Duodenal mucosa (tissue), 2 donors: ENCODE measurements around the gene SCARB2.

Experiments used
- H3K27ac ChIP-seq: one replicate; pipeline ENCODE4 v1.7.0; 2013; ENCODE audit warnings: low read depth, low read length
- H3K27me3 ChIP-seq, 2 donors: one replicate each; pipeline ENCODE4 v1.7.0; 2013; ENCODE audit warnings: low read length in 2 of 2, control low read depth in 1 of 2; ENCODE audit not compliant: insufficient read depth in 2 of 2, control insufficient read depth in 1 of 2
- H3K36me3 ChIP-seq, 2 donors: one replicate each; pipeline ENCODE4 v1.7.0; 2013; ENCODE audit warnings: low read length in 2 of 2, control low read depth in 1 of 2; ENCODE audit not compliant: insufficient read depth in 2 of 2, control insufficient read depth in 1 of 2
- H3K4me1 ChIP-seq, 2 donors: one replicate each; pipeline ENCODE4 v1.7.0; 2013; ENCODE audit warnings: low read length in 2 of 2, control low read depth in 1 of 2; ENCODE audit not compliant: insufficient read depth in 2 of 2, control insufficient read depth in 1 of 2
- H3K4me3 ChIP-seq, 2 donors: one replicate each; pipeline ENCODE4 v1.7.0; 2013; ENCODE audit warnings: low read length in 2 of 2, low read depth in 1 of 2
- H3K9ac ChIP-seq, 2 donors: one replicate each; pipeline ENCODE4 v1.7.0; 2013; ENCODE audit warnings: low read length in 2 of 2, low read depth in 1 of 2
- H3K9me3 ChIP-seq, 2 donors: one replicate each; pipeline ENCODE4 v1.7.0; 2013; ENCODE audit warnings: low read length in 2 of 2, control low read depth in 1 of 2; ENCODE audit not compliant: control insufficient read depth in 1 of 2

The SCARB2 gene

DNA sequence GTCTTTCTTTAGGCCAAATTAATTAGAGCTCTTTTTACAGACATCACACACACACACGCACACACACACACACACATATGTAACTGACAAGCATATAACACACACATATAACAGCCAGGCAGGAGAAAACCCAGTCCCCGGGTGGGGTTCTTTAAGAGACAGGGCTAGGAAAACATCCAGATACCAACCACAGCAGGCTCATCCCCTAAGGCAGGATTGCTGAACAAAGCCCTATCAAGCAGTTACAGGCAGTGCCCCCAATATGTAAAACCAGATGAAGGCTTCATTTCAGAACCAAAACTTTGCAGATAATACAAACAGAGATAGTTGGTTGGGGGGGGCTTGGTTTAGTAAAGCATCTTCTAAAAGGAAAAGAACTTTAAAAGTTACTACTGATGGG, 19.9 kb upstream of the SCARB2 start:
- peaks cover 0 to 1% of the 10 kb centered on the region in 2 donors for H3K9me3 ChIP-seq
- H3K27ac ChIP-seq, result no peak overlapping the region
- no peaks in the 10 kb centered on the region for H3K36me3 ChIP-seq
- no peak overlapping the region for H3K4me3 ChIP-seq
- peaks cover 3 to 10% of the 10 kb centered on the region in 2 donors for H3K4me1 ChIP-seq
- H3K27me3 ChIP-seq, result no peaks in the 10 kb centered on the region
- H3K9ac ChIP-seq, result no peak overlapping the region

DNA sequence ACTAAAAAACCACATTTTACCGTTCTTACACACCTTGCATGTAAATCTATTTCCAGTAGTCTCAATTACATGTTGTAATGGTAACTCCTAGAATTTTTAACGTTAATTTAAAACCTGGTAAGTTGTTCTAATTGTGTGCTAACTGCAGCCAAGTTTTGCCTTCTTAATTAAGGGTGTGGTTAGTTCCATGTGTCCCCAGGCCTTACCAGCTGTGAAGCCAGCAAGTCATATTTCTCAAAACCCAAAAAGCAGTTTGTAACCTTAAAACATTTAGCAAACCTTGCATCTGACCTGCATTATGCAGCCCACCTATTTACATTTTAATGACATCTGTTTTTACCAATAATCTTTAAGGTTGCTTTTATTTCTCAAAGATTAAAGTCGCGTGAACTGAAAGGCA, 19.5 kb upstream of the SCARB2 start:
- no peak overlapping the region for H3K9ac ChIP-seq

DNA sequence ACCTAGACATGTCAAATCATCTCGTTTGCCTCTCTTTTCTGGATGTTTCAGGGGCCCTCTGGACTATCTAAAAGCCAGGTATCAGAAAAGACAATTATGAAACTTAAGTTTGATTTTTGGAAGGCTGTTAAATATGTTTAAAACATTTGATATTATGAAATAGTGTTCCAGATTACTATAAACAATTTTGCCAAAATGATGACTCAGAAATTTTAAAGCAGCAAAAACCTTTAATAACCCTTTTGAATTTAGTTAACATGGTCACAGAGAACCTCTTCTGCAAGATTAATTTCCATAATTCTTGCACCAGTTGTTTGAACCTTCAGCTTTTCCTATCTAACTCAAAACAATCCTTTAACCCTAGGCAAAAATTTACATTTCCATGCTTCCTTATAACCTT, 19.1 kb upstream of the SCARB2 start:
- Histone ChIP-seq H3K9me3 (peaks cover 0 to 2% of the 10 kb centered on the region in 2 donors), H3K4me1 (peaks cover 3 to 10% of the 10 kb centered on the region in 2 donors), H3K4me3 (no peak overlapping the region), H3K27ac (no peak overlapping the region), H3K9ac (no peak overlapping the region), H3K36me3 (no peaks in the 10 kb centered on the region), H3K27me3 (no peaks in the 10 kb centered on the region)

More for the DNA sequence above, 19.5 kb upstream of the SCARB2 start:
- Histone ChIP-seq H3K4me1 (peaks cover 3 to 10% of the 10 kb centered on the region in 2 donors), H3K9me3 (peaks cover 0 to 2% of the 10 kb centered on the region in 2 donors), H3K27me3 (no peaks in the 10 kb centered on the region), H3K27ac (no peak overlapping the region), H3K4me3 (no peak overlapping the region), H3K36me3 (no peaks in the 10 kb centered on the region)

DNA sequence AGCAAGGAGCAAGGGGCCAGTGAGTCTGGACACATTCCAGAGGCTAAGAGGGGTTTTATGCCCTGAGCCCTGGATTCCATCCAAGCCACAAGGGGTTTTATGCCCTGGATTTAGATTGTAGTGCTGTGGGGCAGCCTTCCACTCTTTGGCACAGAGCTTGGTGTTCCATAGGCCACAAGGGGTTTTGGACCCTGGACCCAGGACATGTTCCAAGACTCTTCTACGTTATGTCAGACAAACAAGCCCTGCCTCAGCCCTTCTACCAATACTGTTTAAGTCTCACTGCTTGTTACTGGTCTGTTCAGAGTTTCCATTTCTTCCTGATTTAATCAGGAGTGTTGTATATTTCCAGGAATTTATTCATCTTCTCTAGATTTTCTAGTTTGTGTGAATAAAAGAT, 12.8 kb upstream of the SCARB2 start:
- Histone ChIP-seq H3K27ac (no peak overlapping the region), H3K9me3 (peaks cover 0 to 2% of the 10 kb centered on the region in 2 donors), H3K9ac (no peak overlapping the region), H3K36me3 (no peaks in the 10 kb centered on the region), H3K4me1 (peaks cover 0 to 3% of the 10 kb centered on the region in 2 donors), H3K27me3 (no peaks in the 10 kb centered on the region), H3K4me3 (no peak overlapping the region)

DNA sequence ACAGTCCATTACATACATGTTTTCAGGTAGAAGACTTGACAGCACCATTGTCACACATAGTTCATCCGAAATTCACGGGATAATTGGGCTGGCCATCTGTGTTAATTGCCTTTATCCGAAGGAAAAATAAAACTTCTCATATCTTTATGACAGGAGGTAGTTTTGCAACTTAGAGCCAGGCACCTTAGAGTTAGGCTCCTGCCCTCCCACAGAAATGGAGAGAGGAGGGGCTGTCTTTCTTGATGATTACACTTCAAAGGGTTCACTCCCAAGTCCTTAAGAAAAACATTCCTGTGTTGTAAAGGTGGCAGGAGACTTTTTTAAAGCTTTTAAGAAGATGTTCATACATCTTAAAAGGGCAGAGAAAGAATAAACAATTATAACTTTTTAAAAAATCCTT, 10.5 kb upstream of the SCARB2 start:
- Histone ChIP-seq H3K4me3 (no peak overlapping the region), H3K27ac (no peak overlapping the region), H3K4me1 (peaks cover 6 to 8% of the 10 kb centered on the region in 2 donors), H3K9ac (no peak overlapping the region), H3K27me3 (no peaks in the 10 kb centered on the region), H3K36me3 (no peaks in the 10 kb centered on the region), H3K9me3 (peaks cover 0 to 2% of the 10 kb centered on the region in 2 donors)

DNA sequence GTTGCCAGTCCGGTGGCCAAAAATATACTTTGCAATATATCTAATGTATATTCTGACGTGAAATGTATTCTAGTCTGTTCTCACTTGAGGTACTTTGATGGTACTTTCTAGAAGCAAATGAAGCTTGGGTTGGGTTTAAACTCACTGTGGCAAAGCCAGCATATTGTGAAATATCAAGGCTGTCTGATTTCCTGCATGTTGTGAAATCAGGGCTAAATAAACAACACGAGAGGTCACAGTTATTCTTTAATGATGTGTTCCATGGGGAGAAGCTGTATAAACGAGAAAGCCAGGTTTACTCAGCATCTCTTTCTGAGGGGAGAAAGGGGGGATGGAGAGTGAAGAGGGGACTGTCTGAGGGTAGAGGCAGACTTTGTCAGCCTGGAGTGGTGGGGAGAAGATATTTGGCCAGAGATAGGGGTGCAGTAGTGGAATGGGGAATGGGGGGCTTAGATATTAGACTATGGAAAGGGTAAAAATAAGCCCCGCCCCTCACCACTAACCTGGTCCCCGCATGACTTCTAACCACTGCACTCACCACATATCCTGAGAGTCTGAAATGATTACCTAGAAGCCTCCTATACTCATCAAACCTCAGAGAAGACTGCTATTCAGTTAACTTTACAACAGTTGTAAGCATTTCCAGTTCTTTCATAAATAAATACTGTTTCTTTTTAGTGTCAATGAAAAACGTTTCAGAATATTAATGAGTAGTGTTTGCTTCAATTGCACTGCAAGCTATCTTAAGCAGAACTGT, 5.9 kb upstream of the SCARB2 start:
- H3K4me3 ChIP-seq, result no peak overlapping the region
- no peaks in the 10 kb centered on the region for H3K27me3 ChIP-seq
- H3K9ac ChIP-seq, result no peak overlapping the region
- H3K36me3 ChIP-seq, result no peaks in the 10 kb centered on the region
- H3K27ac ChIP-seq, result no peak overlapping the region
- peaks cover 42 to 45% of the 10 kb centered on the region in 2 donors for H3K4me1 ChIP-seq
- H3K9me3 ChIP-seq, result no peaks in the 10 kb centered on the region

DNA sequence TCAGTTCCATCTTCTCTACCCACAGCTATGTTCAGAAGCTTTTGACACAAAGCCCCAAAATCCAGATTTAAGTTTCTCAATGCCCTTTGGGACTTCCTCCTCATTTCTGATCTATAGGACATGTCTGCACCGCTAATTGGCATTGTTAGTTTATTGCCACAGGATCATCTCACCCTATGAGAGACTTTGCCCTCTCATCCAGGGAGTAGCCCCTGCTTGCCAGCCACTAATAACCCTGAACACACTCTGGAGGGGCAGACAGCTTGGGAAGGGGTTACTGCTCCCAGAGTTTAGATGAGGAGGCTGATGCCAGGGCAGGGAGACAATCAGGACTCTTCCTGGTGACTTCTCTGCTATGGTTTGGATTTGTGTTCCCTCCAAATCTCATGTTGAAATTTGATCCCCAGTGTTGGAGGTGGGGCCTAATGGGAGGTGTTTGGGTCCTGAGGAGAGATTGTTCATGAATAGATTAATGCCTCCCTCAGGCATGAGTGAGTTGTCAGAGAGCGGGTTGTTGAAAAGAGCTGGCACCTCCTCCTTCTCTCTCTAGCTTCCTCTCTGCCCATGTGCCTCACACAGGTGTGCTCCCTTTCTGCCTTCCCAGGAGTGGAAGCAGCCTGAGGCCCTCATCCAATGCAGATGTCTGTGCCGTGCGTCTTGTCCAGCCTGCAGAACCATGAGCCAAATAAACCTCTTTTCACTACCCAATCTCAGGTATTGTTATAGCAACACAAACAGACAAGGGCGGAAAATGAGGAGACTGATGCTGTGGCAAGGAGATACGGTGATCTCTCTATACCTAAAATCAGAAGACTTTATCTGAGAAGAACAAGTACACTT, 3.6 kb upstream of the SCARB2 start:
- Histone ChIP-seq H3K9ac (no peak overlapping the region), H3K4me1 (peaks cover 47 to 55% of the 10 kb centered on the region in 2 donors)

DNA sequence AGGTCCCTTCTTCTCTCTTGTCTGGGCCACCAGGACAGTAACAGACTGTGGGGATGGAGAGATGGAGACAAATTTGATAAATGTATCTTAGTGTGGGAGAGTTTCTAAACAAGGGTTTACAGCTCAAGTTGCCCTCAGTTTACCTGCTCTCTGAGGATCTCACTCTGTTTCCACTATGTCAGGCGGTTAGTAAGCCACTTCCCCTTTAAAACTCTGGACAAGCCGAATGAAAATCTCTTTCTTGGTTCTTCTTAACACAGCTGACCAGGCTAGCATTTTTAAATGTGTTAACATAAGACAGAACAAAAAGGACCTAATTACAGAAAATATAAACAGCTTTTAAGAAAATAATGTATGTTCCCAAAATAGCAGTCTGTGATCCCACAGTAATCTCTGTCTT, 2.9 kb upstream of the SCARB2 start:
- H3K9me3 ChIP-seq, result no peaks in the 10 kb centered on the region
- H3K4me1 ChIP-seq, result peaks cover 54 to 62% of the 10 kb centered on the region in 2 donors
- H3K36me3 ChIP-seq, result no peaks in the 10 kb centered on the region
- H3K4me3 ChIP-seq, result no peak overlapping the region
- H3K27me3 ChIP-seq, result no peaks in the 10 kb centered on the region
- H3K27ac ChIP-seq, result no peak overlapping the region
- no peak overlapping the region for H3K9ac ChIP-seq

More for the DNA sequence above, 3.6 kb upstream of the SCARB2 start:
- Histone ChIP-seq H3K36me3 (no peaks in the 10 kb centered on the region), H3K27me3 (no peaks in the 10 kb centered on the region), H3K4me3 (no peak overlapping the region), H3K9me3 (no peaks in the 10 kb centered on the region), H3K27ac (no peak overlapping the region)

DNA sequence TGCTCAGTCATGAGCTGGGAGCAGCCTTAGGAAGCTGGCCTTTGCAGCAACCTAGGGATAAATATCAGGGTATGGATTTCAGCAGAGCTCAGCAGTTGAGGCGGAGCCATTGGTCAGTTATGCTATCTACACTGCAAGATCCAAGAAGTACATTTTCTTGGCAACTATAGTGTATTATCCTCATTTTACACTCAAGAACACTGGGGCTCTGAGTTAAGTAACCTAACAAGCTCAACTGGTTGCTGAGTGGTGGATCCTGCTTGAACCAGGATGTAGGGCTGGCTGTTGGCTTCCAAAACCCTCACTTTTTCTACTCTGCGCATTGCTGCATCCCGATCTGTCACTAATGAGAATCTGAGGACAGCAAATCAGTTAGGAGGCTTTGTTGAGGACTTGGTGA, 1.5 kb upstream of the SCARB2 start:
- H3K27me3 ChIP-seq, result no peaks in the 10 kb centered on the region
- H3K4me3 ChIP-seq, result peak overlapping the region in 1 of 2 donors; percentile 90
- no peaks in the 10 kb centered on the region for H3K9me3 ChIP-seq
- H3K4me1 ChIP-seq, result peaks cover 69 to 74% of the 10 kb centered on the region in 2 donors
- H3K27ac ChIP-seq, result no peak overlapping the region
- H3K36me3 ChIP-seq, result no peaks in the 10 kb centered on the region
- H3K9ac ChIP-seq, result no peak overlapping the region

DNA sequence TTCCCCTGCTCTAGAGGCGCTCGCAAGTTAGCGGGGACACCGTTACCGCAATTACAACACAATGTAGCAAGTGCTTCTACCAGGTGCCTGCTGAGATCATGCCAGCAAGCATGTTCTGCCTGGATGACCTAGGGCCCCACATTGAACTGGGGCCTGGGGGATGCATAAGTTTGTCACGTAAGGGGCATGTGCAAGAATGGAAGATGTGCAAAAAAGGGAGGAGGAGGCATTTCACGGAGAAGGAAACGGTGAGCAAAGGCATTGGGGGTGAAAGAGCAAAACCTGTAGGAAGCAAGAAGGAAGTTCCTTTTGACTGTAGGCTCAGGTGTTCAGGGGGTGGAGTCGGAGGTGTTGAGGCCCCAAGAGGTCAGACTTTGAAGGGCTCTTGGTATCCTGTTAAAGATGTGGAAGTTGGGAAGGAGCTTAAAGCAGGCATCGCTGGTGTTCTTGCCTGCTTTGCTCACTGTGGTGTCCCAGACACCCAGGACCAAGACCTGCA, 602 bp upstream of the SCARB2 start:
- H3K36me3 ChIP-seq, result no peaks in the 10 kb centered on the region
- peaks cover 70 to 77% of the 10 kb centered on the region in 2 donors for H3K4me1 ChIP-seq
- no peaks in the 10 kb centered on the region for H3K27me3 ChIP-seq
- H3K9ac ChIP-seq, result peak overlapping the region; percentile 90 to 91
- H3K27ac ChIP-seq, result peak overlapping the region; percentile 96
- peak overlapping the region; percentile 88 to 90 for H3K4me3 ChIP-seq
- no peaks in the 10 kb centered on the region for H3K9me3 ChIP-seq
